Neutrophil (primary cell): ENCODE data around the gene SYNDIG1L.

ENCODE experiments used
- H3K27ac ChIP-seq: fragments of 200-600 bp; sonication (generic); 2 replicates; pipeline ENCODE4 v1.5.1; 2016; ENCODE audit warnings: mild to moderate bottlenecking, moderate library complexity
- H3K27me3 ChIP-seq: fragments of 200-600 bp; sonication (generic); 2 replicates; pipeline ENCODE4 v1.6.0; 2016; ENCODE audit warnings: mild to moderate bottlenecking
- H3K36me3 ChIP-seq: fragments of 200-600 bp; sonication (generic); 2 replicates; pipeline ENCODE4 v1.5.1; 2017
- H3K4me1 ChIP-seq, 2 experiments: fragments of 200-600 bp in 1 of 2; sonication (generic) in 1 of 2; 1 replicate in 1 of 2; 2 replicates in 1 of 2; pipeline versions ENCODE4 v1.5.1 to v1.6.1; 2013 to 2016; ENCODE audit warnings: low read depth in 1 of 2, low read length in 1 of 2, mild to moderate bottlenecking in 1 of 2, moderate library complexity in 1 of 2; ENCODE audit not compliant: control insufficient read depth in 1 of 2, insufficient read depth in 1 of 2
- H3K4me3 ChIP-seq, 2 experiments: fragments of 200-600 bp in 1 of 2; sonication (generic) in 1 of 2; 1 replicate in 1 of 2; 2 replicates in 1 of 2; pipeline ENCODE4 v1.5.1; 2013 to 2016; ENCODE audit warnings: low read depth in 1 of 2, low read length in 1 of 2, mild to moderate bottlenecking in 1 of 2, moderate library complexity in 1 of 2
- H3K9me3 ChIP-seq: fragments of 200-600 bp; sonication (generic); 2 replicates; pipeline ENCODE4 v1.5.1; 2016
- CTCF ChIP-seq: fragments of 200-600 bp; sonication (generic); IDR thresholded peaks from 2 replicates; pipeline ENCODE4 v1.5.1; 2016; ENCODE audit warnings: antibody characterized with exemption

The SYNDIG1L gene

DNA sequence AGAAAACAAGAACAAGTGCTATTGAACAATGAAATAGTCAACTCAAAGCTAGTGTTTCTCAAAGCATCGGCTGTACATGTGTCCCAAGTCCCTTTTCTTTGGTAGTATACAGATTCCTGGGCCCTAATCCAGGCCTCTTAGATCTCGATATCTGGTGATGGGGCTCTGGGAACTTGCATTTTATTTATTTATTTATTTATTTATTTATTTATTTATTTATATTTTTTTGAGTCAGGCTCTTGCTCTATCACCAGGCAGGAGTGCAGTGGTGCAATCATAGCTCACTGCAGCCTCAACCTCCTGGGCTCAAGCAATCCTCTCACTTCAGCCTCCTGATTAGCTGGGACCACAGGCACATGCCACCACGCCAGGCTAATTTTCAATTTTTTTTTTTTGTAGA, 17.1 kb downstream of the SYNDIG1L start:
- no peaks in the 10 kb centered on the region for H3K4me1 ChIP-seq
- no peaks in the 10 kb centered on the region for H3K9me3 ChIP-seq
- TF ChIP-seq CTCF, result no peak
- no peak overlapping the region for H3K27ac ChIP-seq
- no peaks in the 10 kb centered on the region for H3K36me3 ChIP-seq
- H3K27me3 ChIP-seq, result peaks cover 4% of the 10 kb centered on the region
- H3K4me3 ChIP-seq, result no peak overlapping the region

DNA sequence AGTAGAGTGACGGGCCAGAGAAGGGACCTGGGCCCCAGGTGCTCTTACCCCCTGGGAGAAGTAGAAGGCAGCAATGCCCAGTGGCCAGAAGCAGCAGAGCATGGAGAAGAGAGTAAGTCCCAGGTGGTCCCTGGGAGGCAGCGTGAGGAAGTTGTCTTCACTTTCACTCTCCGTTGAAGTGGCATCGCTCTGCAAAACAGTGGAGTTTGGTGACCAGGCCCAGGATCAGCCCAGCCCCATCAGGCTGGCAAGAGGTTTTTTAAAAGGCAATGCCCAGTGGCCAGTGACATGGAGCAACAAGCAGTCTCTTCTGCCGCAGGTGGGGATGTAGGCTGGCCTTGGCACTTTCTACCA, 18.2 kb downstream of the SYNDIG1L start:
- no peaks in the 10 kb centered on the region for H3K36me3 ChIP-seq
- no peaks in the 10 kb centered on the region for H3K4me1 ChIP-seq
- H3K9me3 ChIP-seq, result no peaks in the 10 kb centered on the region
- no peak for TF ChIP-seq CTCF
- H3K4me3 ChIP-seq, result no peak overlapping the region
- H3K27ac ChIP-seq, result no peak overlapping the region
- H3K27me3 ChIP-seq, result peaks cover under 1% of the 10 kb centered on the region

- Histone ChIP-seq H3K9me3 (no peaks in the 10 kb centered on the region), H3K4me3 (no peak overlapping the region), H3K4me1 (no peaks in the 10 kb centered on the region), H3K36me3 (no peaks in the 10 kb centered on the region), H3K27ac (no peak overlapping the region), H3K27me3 (peaks cover 6% of the 10 kb centered on the region)
- no peak for TF ChIP-seq CTCF
These were observed 18.8 kb downstream of the SYNDIG1L start for GRCh38 chr14:74407021-74407800.

- Histone ChIP-seq H3K27ac (no peak overlapping the region), H3K27me3 (peaks cover 21% of the 10 kb centered on the region), H3K36me3 (no peaks in the 10 kb centered on the region), H3K4me3 (no peak overlapping the region), H3K4me1 (no peaks in the 10 kb centered on the region), H3K9me3 (no peaks in the 10 kb centered on the region)
- no peak for TF ChIP-seq CTCF
These were observed 20.3 kb downstream of the SYNDIG1L start for GRCh38 chr14:74405663-74406062.

DNA sequence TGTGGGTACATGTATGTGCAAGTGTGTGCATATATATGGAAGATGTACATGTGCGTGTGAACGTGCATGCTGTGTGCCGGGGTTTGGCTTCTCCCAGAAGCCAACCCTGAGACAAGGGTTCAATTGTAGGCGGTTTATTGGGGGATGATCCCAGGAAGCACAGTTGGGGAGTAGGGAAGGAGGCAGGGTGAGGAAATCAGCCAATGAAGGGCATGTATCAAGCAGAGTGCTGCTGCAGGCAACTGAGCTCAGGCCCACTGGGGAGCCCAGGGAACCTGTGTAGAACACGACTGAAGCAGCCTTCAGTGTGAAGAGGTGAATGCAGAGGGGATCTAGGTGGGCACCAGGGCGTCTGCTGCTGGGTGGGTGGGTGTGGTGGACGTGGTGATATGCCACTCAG, 21.6 kb downstream of the SYNDIG1L start:
- TF ChIP-seq CTCF, result no peak
- H3K4me3 ChIP-seq, result no peak overlapping the region

More for the DNA sequence above, 21.6 kb downstream of the SYNDIG1L start:
- Histone ChIP-seq H3K27me3 (peaks cover 34% of the 10 kb centered on the region), H3K4me1 (no peaks in the 10 kb centered on the region), H3K27ac (no peak overlapping the region), H3K36me3 (no peaks in the 10 kb centered on the region), H3K9me3 (no peaks in the 10 kb centered on the region)
